Globus pallidus (tissue), 1 donor: ENCODE data around the gene FRMD3.
"Not testable (repeated sequence)": the region's sequence is repeated elsewhere in the genome, so short reads cannot be mapped to it uniquely, and the experiment has no call there.

Experiments
- DNase-seq: peaks from one replicate; pipeline ENCODE4 v3.0.0-alpha.2; 2015; ENCODE audit warnings: low spot score

The FRMD3 gene

GRCh38 chr9:83388346-83388745, 149.9 kb downstream of the FRMD3 start:
- DNase-seq = no peak

GRCh38 chr9:83387401-83388185, 150.6 kb downstream of the FRMD3 start:
- DNase-seq = no peak

- DNase-seq = no peak
Measured at GRCh38 chr9:83385317-83385716, 152.9 kb downstream of the FRMD3 start.

- no peak for DNase-seq
Measured at GRCh38 chr9:83384214-83384613, 154.0 kb downstream of the FRMD3 start.

- DNase-seq = no peak
Measured at GRCh38 chr9:83383034-83383433, 155.2 kb downstream of the FRMD3 start.

- no peak for DNase-seq
Measured at GRCh38 chr9:83382421-83382820, 155.8 kb downstream of the FRMD3 start.

GRCh38 chr9:83379045-83379444, 159.2 kb downstream of the FRMD3 start:
- DNase-seq = no peak

- no peak for DNase-seq
Measured at GRCh38 chr9:83372957-83373356, 165.2 kb downstream of the FRMD3 start.

GRCh38 chr9:83367326-83367725, 170.9 kb downstream of the FRMD3 start:
- no peak for DNase-seq

GRCh38 chr9:83362341-83362995, 175.7 kb downstream of the FRMD3 start:
- DNase-seq = no peak

- DNase-seq = no peak
Measured at GRCh38 chr9:83359039-83359438, 179.2 kb downstream of the FRMD3 start.

- not testable (repeated sequence) for DNase-seq
Measured at GRCh38 chr9:83358493-83358892, 179.7 kb downstream of the FRMD3 start.

- no peak for DNase-seq
Measured at GRCh38 chr9:83355729-83356151, 182.5 kb downstream of the FRMD3 start.

- DNase-seq = no peak
Measured at GRCh38 chr9:83355024-83355444, 183.2 kb downstream of the FRMD3 start.

- no peak for DNase-seq
Measured at GRCh38 chr9:83349031-83349430, 189.2 kb downstream of the FRMD3 start.

GRCh38 chr9:83346655-83347420, 191.4 kb downstream of the FRMD3 start:
- DNase-seq = no peak

- DNase-seq = no peak
Measured at GRCh38 chr9:83343366-83343999, 194.7 kb downstream of the FRMD3 start.

GRCh38 chr9:83342731-83343130, 195.5 kb downstream of the FRMD3 start:
- no peak for DNase-seq

- DNase-seq = no peak
Measured at GRCh38 chr9:83342006-83342405, 196.2 kb downstream of the FRMD3 start.

- DNase-seq = no peak
Measured at GRCh38 chr9:83340451-83340850, 197.8 kb downstream of the FRMD3 start.

- no peak for DNase-seq
Measured at GRCh38 chr9:83339435-83339834, 198.8 kb downstream of the FRMD3 start.

GRCh38 chr9:83336706-83337105, 201.5 kb downstream of the FRMD3 start:
- DNase-seq = no peak
